Measurements from ENCODE around the gene PCNP.
A peak's percentile ranks its signal among the peaks of the same experiment; 100 is the strongest.

PCNP gene, protein sequence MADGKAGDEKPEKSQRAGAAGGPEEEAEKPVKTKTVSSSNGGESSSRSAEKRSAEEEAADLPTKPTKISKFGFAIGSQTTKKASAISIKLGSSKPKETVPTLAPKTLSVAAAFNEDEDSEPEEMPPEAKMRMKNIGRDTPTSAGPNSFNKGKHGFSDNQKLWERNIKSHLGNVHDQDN

GRCh38 chr3:101573449-101574387 lies at the start of gene PCNP:
Gene PCNP (plus strand): TSS chr3:101574180. CDS start chr3:101574216, 36 bp downstream.
- Histone ChIP-seq H3K36me3 (ENCODE audit: control insufficient read depth, insufficient read depth, low read length) (no peaks in the 10 kb centered on the region; the same call in 1 of the 2 replicates), H3K27me3 (replicated peaks; ENCODE audit: control insufficient read depth, insufficient read depth, low read length) (no peaks in the 10 kb centered on the region), H3K4me3 (replicated peaks; ENCODE audit: low read depth, low read length) (peak within 1 kb of the TSS; percentile 86)
- DNase-seq (ENCODE audit: extremely low read depth, insufficient read length): peak; percentile 94
- TF ChIP-seq, protein P1, sequence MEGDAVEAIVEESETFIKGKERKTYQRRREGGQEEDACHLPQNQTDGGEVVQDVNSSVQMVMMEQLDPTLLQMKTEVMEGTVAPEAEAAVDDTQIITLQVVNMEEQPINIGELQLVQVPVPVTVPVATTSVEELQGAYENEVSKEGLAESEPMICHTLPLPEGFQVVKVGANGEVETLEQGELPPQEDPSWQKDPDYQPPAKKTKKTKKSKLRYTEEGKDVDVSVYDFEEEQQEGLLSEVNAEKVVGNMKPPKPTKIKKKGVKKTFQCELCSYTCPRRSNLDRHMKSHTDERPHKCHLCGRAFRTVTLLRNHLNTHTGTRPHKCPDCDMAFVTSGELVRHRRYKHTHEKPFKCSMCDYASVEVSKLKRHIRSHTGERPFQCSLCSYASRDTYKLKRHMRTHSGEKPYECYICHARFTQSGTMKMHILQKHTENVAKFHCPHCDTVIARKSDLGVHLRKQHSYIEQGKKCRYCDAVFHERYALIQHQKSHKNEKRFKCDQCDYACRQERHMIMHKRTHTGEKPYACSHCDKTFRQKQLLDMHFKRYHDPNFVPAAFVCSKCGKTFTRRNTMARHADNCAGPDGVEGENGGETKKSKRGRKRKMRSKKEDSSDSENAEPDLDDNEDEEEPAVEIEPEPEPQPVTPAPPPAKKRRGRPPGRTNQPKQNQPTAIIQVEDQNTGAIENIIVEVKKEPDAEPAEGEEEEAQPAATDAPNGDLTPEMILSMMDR (IDR thresholded peaks at IDR 0.05; ENCODE audit: insufficient read depth, low read length, poor library complexity, severe bottlenecking): peak; percentile 72

DNA sequence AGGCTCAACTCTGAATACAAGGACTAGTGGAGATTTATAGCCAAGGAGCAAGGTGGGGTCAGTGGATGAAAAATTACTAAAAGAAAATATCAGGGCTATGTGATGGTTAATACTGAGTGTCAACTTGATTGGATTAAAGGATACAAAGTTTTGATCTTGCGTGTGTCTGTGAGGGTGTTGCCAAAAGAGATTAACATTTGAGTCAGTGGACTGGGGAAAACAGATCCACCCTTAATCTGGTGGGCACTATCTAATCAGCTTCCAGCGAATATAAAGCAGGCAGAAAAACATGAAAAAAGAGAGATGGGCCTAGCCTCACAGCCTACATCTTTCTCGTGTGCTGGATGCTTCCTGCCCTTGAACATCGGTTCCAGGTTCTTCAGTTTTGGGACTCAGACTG lies 46.5 kb upstream of the PCNP start:
- TF ChIP-seq, protein P1 (IDR thresholded peaks at IDR 0.05; ENCODE audit: insufficient read depth, low read length, poor library complexity, severe bottlenecking): no peak
- DNase-seq (ENCODE audit: extremely low read depth, insufficient read length): no peak
- no peak overlapping the region for H3K4me3 ChIP-seq (replicated peaks; ENCODE audit: low read depth, low read length)
- H3K36me3 ChIP-seq (ENCODE audit: control insufficient read depth, insufficient read depth, low read length): no peaks in the 10 kb centered on the region
- H3K27me3 ChIP-seq (replicated peaks; ENCODE audit: control insufficient read depth, insufficient read depth, low read length): no peaks in the 10 kb centered on the region

DNA sequence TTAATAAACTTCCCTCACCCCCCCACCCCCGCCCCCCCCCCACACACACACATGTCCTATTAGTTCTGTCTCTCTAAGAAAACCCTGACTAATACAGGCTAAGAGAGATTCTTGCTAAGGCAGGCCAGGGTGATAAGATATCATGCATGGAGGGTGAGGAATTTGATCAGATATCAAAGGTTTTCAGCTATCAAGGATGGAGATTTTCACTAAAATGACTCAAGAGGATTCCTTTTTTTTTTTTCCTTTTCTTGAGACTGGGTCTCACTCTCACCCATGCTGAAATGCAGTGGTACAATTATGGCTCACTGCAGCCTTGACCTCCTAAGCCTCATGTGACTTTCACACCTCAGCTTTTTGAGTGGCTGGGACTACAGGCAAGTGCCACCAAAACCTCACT lies 46.1 kb upstream of the PCNP start:
- Histone ChIP-seq H3K27me3 (replicated peaks; ENCODE audit: control insufficient read depth, insufficient read depth, low read length) (no peaks in the 10 kb centered on the region), H3K4me3 (replicated peaks; ENCODE audit: low read depth, low read length) (no peak overlapping the region), H3K36me3 (ENCODE audit: control insufficient read depth, insufficient read depth, low read length) (no peaks in the 10 kb centered on the region)
- no peak for DNase-seq (ENCODE audit: extremely low read depth, insufficient read length)
- TF ChIP-seq, protein P1 (IDR thresholded peaks at IDR 0.05; ENCODE audit: insufficient read depth, low read length, poor library complexity, severe bottlenecking): no peak

DNA sequence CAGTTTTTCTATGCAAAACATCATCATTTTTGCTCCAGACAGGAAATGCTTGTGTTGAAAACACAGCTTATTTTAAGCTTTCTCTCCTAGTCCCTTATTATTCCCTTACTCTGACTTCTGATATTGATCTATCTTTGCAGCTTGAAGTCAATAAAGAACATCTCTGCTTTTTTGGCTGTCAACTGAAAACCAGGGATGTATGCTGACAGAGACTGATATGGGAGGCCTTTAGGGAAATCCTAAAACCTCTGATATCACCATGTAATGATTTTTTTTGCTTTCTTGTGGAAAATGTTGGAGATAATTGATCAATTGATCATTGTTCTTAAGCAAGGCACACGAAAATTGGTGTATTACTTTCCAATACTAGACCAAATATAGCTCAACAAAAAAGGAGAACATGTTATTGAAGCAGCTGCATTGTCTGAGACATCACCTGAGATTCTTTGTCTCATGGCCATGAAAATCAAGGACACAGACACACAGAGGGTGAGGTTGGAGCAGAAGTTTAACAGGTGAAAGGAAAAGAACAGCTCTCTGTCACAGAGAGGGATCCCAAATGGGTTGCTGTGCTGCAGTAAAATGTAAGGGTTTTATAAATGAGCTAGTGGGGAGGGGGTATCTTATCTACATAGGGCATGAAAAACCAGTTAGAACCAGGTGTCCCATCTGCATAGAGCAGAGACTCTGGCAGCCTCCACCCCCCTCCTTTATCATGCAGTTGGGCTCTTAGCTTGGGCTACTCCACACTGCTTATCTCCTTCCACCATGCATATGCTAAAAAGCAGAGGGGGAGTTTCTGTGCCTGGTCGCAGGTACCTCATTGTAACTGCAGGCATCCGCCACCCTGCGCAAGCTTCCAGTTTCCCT lies 43.9 kb upstream of the PCNP start:
- TF ChIP-seq, protein P1 (IDR thresholded peaks at IDR 0.05; ENCODE audit: insufficient read depth, low read length, poor library complexity, severe bottlenecking): no peak
- no peak overlapping the region for H3K4me3 ChIP-seq (replicated peaks; ENCODE audit: low read depth, low read length)
- H3K36me3 ChIP-seq (ENCODE audit: control insufficient read depth, insufficient read depth, low read length): no peaks in the 10 kb centered on the region
- no peak for DNase-seq (ENCODE audit: extremely low read depth, insufficient read length)
- H3K27me3 ChIP-seq (replicated peaks; ENCODE audit: control insufficient read depth, insufficient read depth, low read length): no peaks in the 10 kb centered on the region

GRCh38 chr3:101530686-101531047 lies 43.3 kb upstream of the PCNP start:
- no peaks in the 10 kb centered on the region for H3K27me3 ChIP-seq (replicated peaks; ENCODE audit: control insufficient read depth, insufficient read depth, low read length)
- no peaks in the 10 kb centered on the region for H3K36me3 ChIP-seq (ENCODE audit: control insufficient read depth, insufficient read depth, low read length)
- TF ChIP-seq, protein P1 (IDR thresholded peaks at IDR 0.05; ENCODE audit: insufficient read depth, low read length, poor library complexity, severe bottlenecking): no peak
- no peak overlapping the region for H3K4me3 ChIP-seq (replicated peaks; ENCODE audit: low read depth, low read length)
- DNase-seq (ENCODE audit: extremely low read depth, insufficient read length): no peak
